Ureter (tissue), 1 donor: ENCODE results near the gene VAMP3. TPM values are rescaled to one million over a fixed set of nuclear protein-coding genes. Genes with fewer than 3 reads are reported as not detected.

Experiments
- DNase-seq: peaks from one replicate; pipeline ENCODE4 v3.0.0-alpha.2; 2020; ENCODE audit warnings: low spot score
- total RNA-seq: library from RNA; stranded (reverse); gene quantifications from one replicate; pipeline ENCODE4 v1.2.4, GENCODE V29; 2023
- donor health status: DM: yes; HTN: yes; CAD: no.

VAMP3 gene
- total RNA-seq, 1 donor from 2014 or later: 113 TPM

GRCh38 chr1:7813677-7814373, 42.7 kb downstream of the VAMP3 start:
- DNase-seq: no peak

GRCh38 chr1:7821282-7821681, 50.2 kb downstream of the VAMP3 start:
- no peak for DNase-seq

GRCh38 chr1:7824701-7825100, 53.6 kb downstream of the VAMP3 start:
- DNase-seq: no peak

DNA sequence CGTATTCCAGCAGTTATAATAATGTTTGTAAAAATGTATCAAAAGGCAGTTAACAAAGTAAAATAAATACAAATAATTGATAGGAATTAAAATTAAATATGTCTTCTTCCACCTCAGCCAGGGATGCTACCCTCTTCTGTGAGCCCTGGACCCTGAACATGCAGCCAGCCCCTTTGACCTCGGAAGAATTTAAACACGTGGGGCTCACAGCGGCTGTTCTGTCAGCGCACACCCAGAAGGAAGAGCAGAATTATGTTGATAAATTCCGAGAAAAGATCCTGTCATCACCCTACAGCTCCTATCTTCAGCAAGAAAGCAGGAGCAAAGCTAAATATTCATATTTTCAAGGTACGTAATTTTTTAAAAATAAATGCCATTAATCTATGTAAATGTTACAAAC, 55.3 kb downstream of the VAMP3 start:
- no peak for DNase-seq

- DNase-seq: no peak
These were observed 56.2 kb downstream of the VAMP3 start for GRCh38 chr1:7827126-7827955.

Other genes with a start within 250 kb of the VAMP3 start
- gene PER3, start 13.0 kb downstream of the VAMP3 start, total RNA-seq: 33.3 TPM
- gene UTS2, start 81.8 kb downstream of the VAMP3 start, total RNA-seq: not detected
- gene TNFRSF9, start 169.5 kb downstream of the VAMP3 start, total RNA-seq: 0.18 TPM
- 271 TPM for gene PARK7, start 190.4 kb downstream of the VAMP3 start, total RNA-seq